NT2/D1 (cell line): ENCODE data around the gene CCND3.

ENCODE experiments used
- SUZ12 ChIP-seq: IDR thresholded peaks from 2 replicates; pipeline ENCODE4 v1.6.1; 2011; ENCODE audit not compliant: insufficient read length, insufficient read depth; ENCODE audit errors: extremely low read depth
- YY1 ChIP-seq: IDR thresholded peaks from 2 replicates; pipeline ENCODE4 v1.6.1; 2011; ENCODE audit not compliant: insufficient read length, insufficient read depth

GRCh38 chr6:41937861-41938574 lies 3.6 kb downstream of the CCND3 start:
- no peak for TF ChIP-seq SUZ12
- TF ChIP-seq YY1, result no peak
